H1 (cell line): ENCODE results near the gene RIMS1.

ENCODE experiments used
- ASH2L ChIP-seq: fragments of 200-600, 300-600 bp; sonication (generic); IDR thresholded peaks from one replicate; pipeline ENCODE4 v1.7.1; 2017; ENCODE audit warnings: low read length
- CTCF ChIP-seq, 3 experiments: IDR thresholded peaks; 1 replicate in 2 of 3; 2 replicates in 1 of 3; pipeline versions ENCODE4 v1.5.1 to v1.6.1; 2011; ENCODE audit warnings: low read length in 3 of 3, mild to moderate bottlenecking in 3 of 3, inconsistent platforms in 2 of 3, low read depth in 1 of 3, moderate library complexity in 1 of 3; ENCODE audit not compliant: insufficient read depth in 1 of 3; ENCODE audit errors: control extremely low read depth in 1 of 3
- FOSL1 ChIP-seq: IDR thresholded peaks from 2 replicates; pipeline ENCODE4 v1.6.1; 2011; ENCODE audit warnings: mild to moderate bottlenecking, low read depth, low read length, moderate library complexity; ENCODE audit not compliant: insufficient read depth
- RXRA ChIP-seq: IDR thresholded peaks from 2 replicates; pipeline ENCODE4 v1.6.1; 2011; ENCODE audit warnings: low read depth, mild to moderate bottlenecking, low read length, moderate library complexity; ENCODE audit not compliant: insufficient read depth

GRCh38 chr6:72037006-72037405, 150.7 kb downstream of the RIMS1 start:
- TF ChIP-seq ASH2L = no peak
- no peak for TF ChIP-seq CTCF (IDR thresholded peaks at IDR 0.05; ENCODE audit: control extremely low read depth in 1 of 3, insufficient read depth in 1 of 3, low read depth in 1 of 3, low read length in 3 of 3)
- TF ChIP-seq RXRA = no peak
- no peak for TF ChIP-seq FOSL1
